GM06990 (cell line): ENCODE measurements around the gene RASGRP3.
A peak's percentile ranks its signal among the peaks of the same experiment; 100 is the strongest.

Source experiments
- DNase-seq: peaks from one replicate; pipeline ENCODE4 v3.0.0-alpha.2; 2011; ENCODE audit not compliant: insufficient read length; ENCODE audit errors: extremely low read depth
- H3K27me3 ChIP-seq: replicated peaks from 2 replicates; pipeline ENCODE4 v1.6.0; 2011; ENCODE audit warnings: low read length; ENCODE audit not compliant: control insufficient read depth, insufficient read depth
- H3K36me3 ChIP-seq: 2 replicates; pipeline ENCODE4 v1.5.1; 2011; ENCODE audit warnings: low read length; ENCODE audit not compliant: control insufficient read depth, insufficient read depth
- H3K4me3 ChIP-seq: replicated peaks from 2 replicates; pipeline ENCODE4 v1.5.1; 2011; ENCODE audit warnings: low read depth, mild to moderate bottlenecking, control low read depth, low read length
- CTCF ChIP-seq: IDR thresholded peaks from 2 replicates; pipeline ENCODE4 v1.5.1; 2011; ENCODE audit warnings: low read length, control low read depth, mild to moderate bottlenecking, inconsistent platforms; ENCODE audit not compliant: insufficient read depth, poor library complexity, severe bottlenecking

RASGRP3 gene

GRCh38 chr2:33476131-33476792, at the start of gene RASGRP3:
Gene RASGRP3, plus strand, starts transcription at chr2:33476649. Its CDS starts 38,488 bp downstream, at chr2:33515137.
- H3K4me3 ChIP-seq = peak within 1 kb of the TSS; percentile 73
- H3K27me3 ChIP-seq = no peaks in the 10 kb centered on the region
- no peak for TF ChIP-seq CTCF
- H3K36me3 ChIP-seq = no peaks in the 10 kb centered on the region
- peak; percentile 80 for DNase-seq

DNA sequence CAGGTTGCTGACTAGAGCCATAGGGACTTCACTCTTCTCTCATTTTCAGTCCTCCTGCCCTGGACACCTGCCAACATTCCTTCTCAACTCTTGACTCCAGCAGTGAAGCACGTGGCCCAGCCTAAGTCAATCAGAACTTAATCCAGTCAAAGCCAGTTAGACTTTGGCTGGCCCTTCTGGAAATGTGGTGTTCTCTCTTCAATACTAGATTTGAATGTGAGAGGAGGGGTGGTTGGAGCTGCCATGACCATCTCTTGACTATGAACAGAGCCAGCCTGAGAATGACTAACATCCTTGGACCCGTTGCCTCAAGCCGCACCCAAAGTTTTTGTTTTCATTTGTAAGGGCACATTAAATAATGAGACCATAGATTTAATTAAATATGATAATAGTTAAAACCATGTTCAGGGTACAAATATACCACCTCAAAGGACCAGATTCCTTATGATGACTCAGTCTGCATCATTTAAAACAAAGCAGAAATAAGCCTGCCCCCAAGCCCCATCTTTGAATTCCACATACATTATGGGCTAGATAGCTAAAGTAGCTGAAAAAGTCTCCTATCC, 49.7 kb upstream of the RASGRP3 start:
- Histone ChIP-seq H3K36me3 (no peaks in the 10 kb centered on the region), H3K4me3 (no peak overlapping the region), H3K27me3 (no peaks in the 10 kb centered on the region)
- TF ChIP-seq CTCF = no peak
- no peak for DNase-seq

DNA sequence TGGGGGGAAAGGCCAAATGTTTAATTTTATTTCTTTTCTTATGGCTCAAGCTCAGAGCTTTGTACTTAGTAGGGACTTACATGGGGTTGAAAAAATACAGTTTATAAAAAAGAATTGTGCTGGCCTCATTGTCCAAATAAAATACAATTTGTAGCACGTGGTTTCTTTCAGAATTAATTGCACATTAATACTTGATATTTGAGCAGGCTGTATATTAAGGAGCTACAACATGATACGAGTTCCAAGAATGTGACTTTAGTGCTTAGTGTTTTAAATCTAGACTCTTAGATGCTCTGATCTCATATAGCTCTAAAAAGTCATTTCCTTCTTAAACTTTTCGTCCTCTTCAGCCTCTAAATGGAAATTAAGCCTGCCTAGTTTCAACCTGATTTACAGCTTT, 46.4 kb upstream of the RASGRP3 start:
- H3K4me3 ChIP-seq = no peak overlapping the region
- H3K36me3 ChIP-seq = no peaks in the 10 kb centered on the region
- no peak for DNase-seq
- no peaks in the 10 kb centered on the region for H3K27me3 ChIP-seq
- TF ChIP-seq CTCF = no peak

DNA sequence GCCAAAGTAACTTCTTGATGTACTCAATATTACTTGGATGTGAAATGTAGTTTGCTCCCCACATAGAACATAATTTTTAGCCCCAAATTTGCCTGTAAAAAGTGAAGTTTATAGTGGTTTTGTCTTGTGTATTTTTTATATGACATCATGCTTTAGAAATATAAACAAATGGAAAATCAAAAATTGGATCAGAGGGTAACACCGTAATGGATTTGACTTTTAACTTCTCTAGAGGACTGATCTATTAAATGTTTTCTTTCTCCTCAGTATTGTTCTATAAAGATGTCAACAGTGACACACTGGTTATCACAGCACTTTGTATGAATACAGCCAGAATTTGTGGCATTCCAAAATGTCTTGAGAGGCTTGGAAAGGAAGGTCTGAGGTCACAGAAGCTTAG, 45.6 kb upstream of the RASGRP3 start:
- H3K36me3 ChIP-seq = no peaks in the 10 kb centered on the region
- no peaks in the 10 kb centered on the region for H3K27me3 ChIP-seq
- H3K4me3 ChIP-seq = no peak overlapping the region
- no peak for TF ChIP-seq CTCF
- no peak for DNase-seq

GRCh38 chr2:33432871-33433270, 43.6 kb upstream of the RASGRP3 start:
- DNase-seq = no peak
- Histone ChIP-seq H3K4me3 (no peak overlapping the region), H3K36me3 (no peaks in the 10 kb centered on the region), H3K27me3 (no peaks in the 10 kb centered on the region)
- no peak for TF ChIP-seq CTCF
